Left hindlimb (tissue), 1 donor: ENCODE data around the gene BRI3.
A peak's percentile ranks its signal among the peaks of the same experiment; 100 is the strongest.

ENCODE experiments used
- DNase-seq: peaks from one replicate; pipeline ENCODE4 v3.0.0-alpha.2; 2018

BRI3 gene

GRCh38 chr7:98252425-98253054 lies 28.9 kb upstream of the BRI3 start:
- peak; percentile 23 for DNase-seq

DNA sequence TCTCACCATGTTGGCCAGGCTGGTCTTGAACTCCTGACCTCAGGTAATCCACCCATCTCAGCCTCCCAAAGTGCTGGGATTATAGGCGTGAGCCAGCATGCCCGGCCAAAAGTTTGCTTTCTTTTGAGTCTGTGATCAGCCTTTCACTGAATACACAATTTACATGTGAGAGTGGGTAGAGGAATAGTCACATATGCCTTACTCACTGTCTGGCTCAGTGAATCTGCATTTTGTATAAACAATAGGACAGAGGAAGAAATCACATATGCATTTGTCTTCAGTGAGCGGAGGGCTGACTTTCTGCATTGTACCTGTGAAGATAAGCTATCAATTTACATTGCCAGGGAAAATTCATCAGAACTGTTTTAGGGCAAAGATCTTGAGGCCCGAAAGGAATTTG lies 27.0 kb upstream of the BRI3 start:
- DNase-seq: no peak

DNA sequence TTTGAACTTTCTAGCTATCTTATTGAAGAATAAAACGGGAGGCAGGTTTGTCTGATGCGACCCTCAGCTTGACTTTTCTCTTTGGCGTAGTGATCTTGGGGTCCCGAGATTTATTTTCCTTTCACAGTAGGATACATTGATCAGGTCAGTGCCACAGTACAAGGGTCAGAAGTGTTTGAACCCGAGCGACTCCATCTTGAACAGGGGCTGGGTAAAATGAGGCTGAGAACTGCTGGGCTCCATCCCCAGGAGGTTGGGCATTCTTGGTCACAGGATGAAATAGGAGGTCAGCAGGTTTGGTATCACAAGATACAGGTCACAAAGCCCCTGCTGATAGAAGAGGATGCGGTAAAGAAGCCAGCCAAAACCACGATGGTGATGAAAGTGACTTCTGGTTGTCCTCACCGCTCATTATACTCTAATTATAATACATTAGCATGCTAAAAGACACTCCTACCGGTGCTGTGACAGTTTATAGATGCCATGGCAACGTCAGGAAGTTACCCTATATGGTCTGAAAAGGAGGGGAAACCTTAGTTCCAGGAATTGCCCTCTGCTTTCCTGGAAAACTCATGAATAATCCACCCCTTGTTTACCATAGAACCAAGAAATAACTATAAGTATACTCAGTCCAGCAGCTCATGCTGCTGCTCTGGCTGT lies 26.4 kb upstream of the BRI3 start:
- DNase-seq: peak; percentile 1

- no peak for DNase-seq
These were observed 25.1 kb upstream of the BRI3 start for GRCh38 chr7:98256431-98256830.

DNA sequence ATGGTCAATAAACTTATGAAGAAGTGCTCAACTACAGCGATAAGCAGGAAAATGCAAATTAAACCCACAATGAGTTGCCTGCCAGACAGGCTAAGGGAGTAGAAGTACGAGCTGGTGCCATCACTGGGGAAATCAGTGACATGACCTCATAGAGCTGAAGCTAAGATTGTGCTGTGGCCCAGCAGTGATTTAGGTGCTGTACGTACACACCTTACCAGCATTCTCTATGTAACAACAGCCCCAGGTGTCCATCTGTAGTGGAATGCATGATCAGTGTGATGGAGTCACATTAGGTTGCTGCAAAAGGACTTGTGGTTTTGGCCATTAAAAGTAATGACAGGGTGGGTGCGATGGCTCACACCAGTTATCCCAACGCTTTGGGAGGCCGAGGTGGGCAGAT lies 23.8 kb upstream of the BRI3 start:
- DNase-seq: no peak

GRCh38 chr7:98265841-98266271 lies 15.6 kb upstream of the BRI3 start:
- no peak for DNase-seq

- DNase-seq: no peak
These were observed 14.6 kb upstream of the BRI3 start for GRCh38 chr7:98266840-98267239.

DNA sequence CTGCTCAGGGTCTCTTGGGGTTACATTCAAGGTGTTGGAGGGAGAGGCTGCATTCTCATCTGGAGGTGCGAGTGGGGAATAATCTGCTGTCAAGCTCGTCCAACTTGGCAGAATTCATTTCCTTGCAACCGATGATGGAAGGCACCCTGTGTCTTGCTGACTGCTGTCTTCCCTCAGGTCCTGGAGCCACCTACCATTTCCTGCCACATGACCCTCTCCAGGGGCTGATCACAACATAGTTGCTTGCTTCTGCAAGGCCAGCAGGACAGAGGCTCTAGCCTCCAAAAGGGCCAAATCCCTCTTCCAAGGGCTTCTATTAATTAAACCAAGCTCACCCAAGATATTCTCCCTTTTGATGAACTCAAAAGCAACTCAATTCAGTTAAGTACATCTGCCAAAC lies 14.2 kb upstream of the BRI3 start:
- no peak for DNase-seq

- DNase-seq: no peak
These were observed 5.2 kb upstream of the BRI3 start for GRCh38 chr7:98276241-98276761.

DNA sequence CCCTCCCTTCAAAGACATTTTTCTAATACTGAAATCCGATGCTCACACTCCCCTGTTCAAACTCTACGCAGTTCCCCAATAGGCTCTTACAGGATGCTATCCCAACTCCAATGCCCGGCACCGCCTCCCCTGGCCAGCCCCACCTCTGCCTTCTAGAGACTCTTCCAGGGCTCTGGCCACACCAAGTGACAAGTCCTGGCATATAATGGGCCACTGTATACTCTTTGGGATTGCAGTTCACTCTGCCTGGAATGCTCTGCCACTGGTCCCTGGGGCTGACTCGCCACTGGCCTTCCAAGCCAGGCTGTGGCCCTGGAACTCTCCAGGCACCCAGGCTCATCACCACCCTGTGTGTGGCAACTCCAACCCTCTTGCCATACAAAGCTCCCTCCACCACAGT lies 3.1 kb upstream of the BRI3 start:
- DNase-seq: no peak

DNA sequence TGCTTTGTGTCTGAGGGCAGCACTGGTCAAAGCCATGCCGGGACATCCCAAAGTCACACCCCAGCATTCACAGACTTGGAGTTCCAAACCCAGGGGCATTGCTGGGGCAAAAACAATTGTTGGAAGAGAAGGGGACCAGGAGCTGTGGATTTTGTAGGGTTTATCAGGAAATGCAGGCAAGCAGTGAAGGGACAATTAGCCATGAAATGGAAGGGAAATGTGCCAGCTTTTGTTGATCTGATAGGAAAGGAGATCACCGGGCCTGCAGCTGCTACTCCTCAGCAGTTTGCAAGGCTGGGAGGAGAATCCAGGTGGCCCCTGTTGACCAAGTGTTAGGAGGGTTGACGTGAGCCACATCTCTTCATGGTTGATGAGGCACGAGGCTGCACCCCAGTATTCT lies 2.5 kb upstream of the BRI3 start:
- DNase-seq: no peak

- no peak for DNase-seq
These were observed 1.2 kb upstream of the BRI3 start for GRCh38 chr7:98280296-98280695.

GRCh38 chr7:98281757-98282606 lies 496 bp downstream of the BRI3 start:
- DNase-seq: peak; percentile 60

- no peak for DNase-seq
These were observed 1.2 kb downstream of the BRI3 start for GRCh38 chr7:98282703-98283102.

DNA sequence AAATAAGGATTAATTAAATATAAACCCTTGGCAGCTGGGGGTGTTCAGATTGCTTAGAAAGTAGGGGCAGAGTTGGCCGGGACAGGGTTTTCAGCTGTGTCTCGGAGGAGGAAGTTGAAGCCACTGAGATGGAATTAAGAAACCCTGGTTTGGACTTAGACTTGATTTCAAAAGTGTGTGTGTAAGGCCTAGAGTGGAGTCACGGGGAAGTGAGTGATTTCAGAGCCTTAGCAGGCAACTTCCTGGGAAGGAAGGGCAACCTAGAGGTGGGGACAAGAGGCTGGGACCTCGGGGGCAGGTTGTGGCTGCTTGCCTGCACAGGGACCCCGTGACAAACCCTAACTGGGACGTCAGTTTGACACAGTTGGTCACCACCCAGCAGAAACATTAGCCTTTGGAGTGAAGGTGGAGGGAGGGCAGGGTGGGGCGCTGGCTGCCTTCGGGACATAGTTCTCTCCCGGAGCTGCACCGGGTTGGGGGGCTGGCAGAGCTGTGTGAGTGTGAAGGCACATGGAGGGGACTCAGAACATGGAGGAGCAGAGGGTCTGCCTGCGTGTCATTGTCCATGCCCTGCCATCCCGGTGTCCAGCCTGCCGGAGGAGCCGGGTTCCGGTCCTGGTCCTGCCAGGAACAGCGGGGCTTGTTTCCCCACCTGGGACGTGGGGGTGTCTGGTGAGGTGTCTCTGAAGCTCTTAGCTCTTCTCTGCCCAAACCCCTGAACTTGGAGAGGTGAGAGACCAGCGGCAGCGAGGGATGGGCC lies 1.8 kb downstream of the BRI3 start:
- no peak for DNase-seq

DNA sequence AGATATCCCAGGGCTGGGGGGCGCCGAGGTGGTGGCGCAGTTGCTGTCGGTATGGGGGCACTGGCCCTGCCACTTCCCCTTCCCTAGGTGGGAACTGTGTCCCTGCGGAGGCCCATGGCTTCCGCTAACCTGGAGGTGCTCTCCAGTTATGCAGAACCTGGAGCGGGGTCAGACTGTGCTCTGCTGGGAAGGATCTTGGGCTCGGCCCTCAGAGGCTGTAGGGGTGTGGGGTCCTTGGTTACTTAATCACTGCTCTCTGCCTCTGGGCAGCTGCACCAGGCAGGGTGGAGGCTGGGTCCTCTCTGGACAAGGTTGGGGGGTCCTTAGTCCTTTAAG lies 2.4 kb downstream of the BRI3 start:
- DNase-seq: no peak

- DNase-seq: peak; percentile 66
These were observed 3.0 kb downstream of the BRI3 start for GRCh38 chr7:98284335-98285036.

- DNase-seq: no peak
These were observed 3.9 kb downstream of the BRI3 start for GRCh38 chr7:98285157-98286092.

DNA sequence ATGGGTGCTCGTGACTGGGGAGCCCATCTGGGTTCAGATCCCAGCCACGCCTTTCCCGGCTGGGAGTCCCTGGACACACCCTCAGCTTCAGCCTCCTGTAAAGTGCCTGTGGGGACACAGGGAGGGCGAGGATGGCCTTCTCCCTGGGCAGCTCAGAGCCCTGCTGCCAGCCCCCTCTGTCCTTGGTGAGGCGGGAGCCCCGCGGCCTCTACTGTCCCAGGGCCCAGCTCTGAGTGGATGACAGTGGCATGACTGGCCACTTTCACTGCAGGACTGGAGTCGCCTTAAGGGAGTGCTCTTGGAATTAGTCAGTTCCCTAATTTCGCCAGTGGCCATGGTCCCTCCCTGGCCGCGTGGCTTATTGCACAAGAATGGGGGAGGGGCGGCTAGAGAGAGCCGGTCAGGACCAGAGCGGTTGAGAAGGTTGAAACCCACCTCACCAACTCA lies 4.6 kb downstream of the BRI3 start:
- DNase-seq: no peak

DNA sequence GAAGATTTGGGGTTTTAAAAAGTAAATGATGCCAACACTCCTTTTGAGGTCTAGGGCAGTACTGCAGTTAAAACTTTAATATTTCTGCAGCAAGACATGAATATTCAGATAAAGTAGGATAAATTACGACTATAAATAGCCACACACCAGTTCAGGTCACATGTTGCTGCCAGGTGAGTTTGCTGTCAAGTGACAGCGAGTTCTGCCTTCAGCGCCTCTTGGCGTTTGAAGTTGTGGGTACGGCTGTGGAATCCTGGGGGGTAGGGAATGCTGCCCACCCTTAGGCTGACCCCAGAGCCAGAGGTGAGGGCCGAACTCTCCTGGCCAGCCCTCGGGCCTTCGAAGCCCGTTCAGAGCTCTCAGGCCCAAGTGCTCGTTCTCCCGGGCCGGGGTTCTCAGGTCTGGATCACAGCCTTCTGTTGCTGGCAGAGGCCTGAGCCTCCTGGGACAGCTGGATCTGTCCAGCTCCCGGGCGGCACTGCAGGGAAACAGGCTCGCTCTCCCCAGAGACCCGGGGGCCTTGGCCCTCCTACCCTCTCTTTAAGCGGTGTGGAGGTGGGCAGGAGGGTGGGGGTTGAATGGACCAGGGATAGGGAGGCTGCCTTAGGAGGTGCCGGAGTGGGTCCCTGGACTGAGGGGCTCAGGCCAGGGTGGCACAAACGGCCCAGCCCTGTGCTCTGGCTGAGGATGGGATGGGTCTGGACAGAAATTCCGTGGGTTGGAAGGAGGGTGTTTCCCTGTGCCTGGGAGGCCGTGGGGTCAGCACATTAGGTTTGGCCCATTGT lies 5.4 kb downstream of the BRI3 start:
- DNase-seq: no peak
